Erythroblast (primary cell): ENCODE measurements around the gene N4BP3.

Experiments used
- GATA1 ChIP-seq: IDR thresholded peaks from 2 replicates; pipeline ENCODE4 v1.6.1; 2011; ENCODE audit warnings: low read depth, mild to moderate bottlenecking, control low read depth, low read length, moderate library complexity
- POLR2A ChIP-seq: IDR thresholded peaks from 2 replicates; pipeline ENCODE4 v1.6.1; 2011; ENCODE audit warnings: mild to moderate bottlenecking, low read length

GRCh38 chr5:178113841-178114324 is 551 bp downstream of the N4BP3 start:
- no peak for TF ChIP-seq POLR2A
- no peak for TF ChIP-seq GATA1
